HFFc6 (cell line): ENCODE data around the gene ATMIN. TPM values are rescaled to one million over a fixed set of nuclear protein-coding genes. Genes with fewer than 3 reads are reported as not detected.

ENCODE experiments used
- DNase-seq: peaks from one replicate; pipeline ENCODE4 v3.0.0-alpha.2; 2018
- H3K27ac Mint-ChIP-seq: 2 replicates; pipeline ENCODE4 v1.8.0; 2020; ENCODE audit warnings: mild to moderate bottlenecking, mixed read lengths
- H3K27me3 Mint-ChIP-seq: 2 replicates; pipeline ENCODE4 v1.8.0; 2021; ENCODE audit warnings: mild to moderate bottlenecking, moderate library complexity, mixed read lengths; ENCODE audit not compliant: insufficient read depth
- H3K36me3 Mint-ChIP-seq: 2 replicates; pipeline ENCODE4 v1.8.0; 2021; ENCODE audit warnings: low read depth, mixed read lengths
- H3K4me1 Mint-ChIP-seq: 2 replicates; pipeline ENCODE4 v1.8.0; 2020; ENCODE audit warnings: low read depth, mixed read lengths
- H3K4me3 Mint-ChIP-seq: 2 replicates; pipeline ENCODE4 v1.8.0; 2020; ENCODE audit warnings: mild to moderate bottlenecking, moderate library complexity, mixed read lengths
- H3K9me3 Mint-ChIP-seq: 2 replicates; pipeline ENCODE4 v1.8.0; 2020; ENCODE audit warnings: mild to moderate bottlenecking, mixed read lengths
- CTCF ChIP-seq: fragments of 200-600 bp; sonication (generic); IDR thresholded peaks from 2 replicates; pipeline ENCODE4 v1.5.0; 2021; ENCODE audit warnings: antibody characterized with exemption, mild to moderate bottlenecking
- total RNA-seq, 6 experiments: library from RNA; stranded (reverse); fragmentation: NEBNext Ultra II Directional; extraction: Animal tissue kit (Norgen Biotek cat#: 25700); gene quantifications; 2 replicates in 1 of 6; 3 replicates in 5 of 6; pipeline ENCODE4 v1.2.3, GENCODE V29; 2021

Gene ATMIN
- total RNA-seq, 6 experiments from 2014 or later: 24.3 to 35.6 (median 29.7) TPM

GRCh38 chr16:81069063-81069462 lies 33.4 kb downstream of the ATMIN start:
- Mint-ChIP-seq H3K9me3 (no peaks in the 10 kb centered on the region), H3K4me3 (no peak overlapping the region), H3K27ac (no peak overlapping the region), H3K27me3 (peaks cover 3% of the 10 kb centered on the region; the same call in 1 of the 2 replicates), H3K4me1 (peaks cover 22% of the 10 kb centered on the region), H3K36me3 (no peaks in the 10 kb centered on the region)
- TF ChIP-seq CTCF: no peak
- DNase-seq: no peak

- Mint-ChIP-seq H3K36me3 (no peaks in the 10 kb centered on the region), H3K4me3 (no peak overlapping the region), H3K27ac (no peak overlapping the region), H3K27me3 (peaks cover 3% of the 10 kb centered on the region; the same call in 1 of the 2 replicates), H3K4me1 (peaks cover 16% of the 10 kb centered on the region), H3K9me3 (no peaks in the 10 kb centered on the region)
- DNase-seq: no peak
- no peak for TF ChIP-seq CTCF
Observed at GRCh38 chr16:81070979-81071378, 35.3 kb downstream of the ATMIN start.

GRCh38 chr16:81071805-81072204 lies 36.2 kb downstream of the ATMIN start:
- H3K27ac Mint-ChIP-seq: peak overlapping the region; percentile 1; the same call in 1 of the 2 replicates
- H3K4me1 Mint-ChIP-seq: peaks cover 14% of the 10 kb centered on the region
- peak; percentile 15 for DNase-seq
- no peaks in the 10 kb centered on the region for H3K36me3 Mint-ChIP-seq
- H3K27me3 Mint-ChIP-seq: peaks cover 3% of the 10 kb centered on the region; the same call in 1 of the 2 replicates
- TF ChIP-seq CTCF: no peak
- no peaks in the 10 kb centered on the region for H3K9me3 Mint-ChIP-seq
- H3K4me3 Mint-ChIP-seq: no peak overlapping the region

GRCh38 chr16:81073560-81074330 lies 38.1 kb downstream of the ATMIN start:
- peaks cover 3% of the 10 kb centered on the region; the same call in 1 of the 2 replicates for H3K27me3 Mint-ChIP-seq
- no peaks in the 10 kb centered on the region for H3K36me3 Mint-ChIP-seq
- H3K27ac Mint-ChIP-seq: no peak overlapping the region
- H3K4me3 Mint-ChIP-seq: no peak overlapping the region
- H3K4me1 Mint-ChIP-seq: peaks cover 19% of the 10 kb centered on the region
- DNase-seq: no peak
- TF ChIP-seq CTCF: no peak
- H3K9me3 Mint-ChIP-seq: no peaks in the 10 kb centered on the region

- Mint-ChIP-seq H3K27me3 (peaks cover 3% of the 10 kb centered on the region; the same call in 1 of the 2 replicates), H3K9me3 (no peaks in the 10 kb centered on the region), H3K27ac (no peak overlapping the region), H3K4me1 (peaks cover 11% of the 10 kb centered on the region), H3K4me3 (no peak overlapping the region), H3K36me3 (no peaks in the 10 kb centered on the region)
- peak; percentile 78 for DNase-seq
- TF ChIP-seq CTCF: no peak
Observed at GRCh38 chr16:81076566-81077075, 41.0 kb downstream of the ATMIN start.
